T-cell (primary cell): Measurements from ENCODE around the gene AMDHD1. TPM values are rescaled to one million over a fixed set of nuclear protein-coding genes. Genes with fewer than 3 reads are reported as not detected.

Experiments
- ATAC-seq, 4 experiments: fragments of 200-7000 bp in 3 of 4; fragments of 150-1000 bp in 1 of 4; cut with Tn5 transposase; replicated peaks in 1 of 4; 1 replicate in 3 of 4; 2 replicates in 1 of 4; pipeline ENCODE4 v1.10.0; 2021; ENCODE audit warnings: moderate library complexity in 3 of 4, mild to moderate bottlenecking in 2 of 4, moderate number of reproducible peaks in 1 of 4
- CTCF ChIA-PET, 2 donors: fragments of 300-600 bp; sonication (Branson Sonifier 250); formaldehyde crosslinking; loops; one replicate each; lab custom pipeline; 2022; ENCODE audit warnings: antibody characterized with exemption in 2 of 2; lab: Charles Lee
- POLR2A ChIA-PET, 2 donors: fragments of 300-600 bp; sonication (Branson Sonifier 250); formaldehyde crosslinking; loops; one replicate each; lab custom pipeline; 2022; ENCODE audit warnings: antibody characterized with exemption in 2 of 2; lab: Charles Lee
- DNase-seq, 35 experiments: peaks; one replicate each; pipeline versions ENCODE4 v3.0.0 to v3.0.0-alpha.2; 2013 to 2023
- H3K27ac ChIP-seq: one replicate; pipeline ENCODE4 v1.5.1; 2013; ENCODE audit warnings: low read length
- H3K27me3 ChIP-seq, 2 experiments: replicated peaks in 1 of 2; 1 replicate in 1 of 2; 2 replicates in 1 of 2; pipeline versions ENCODE4 v1.6.1 to v1.7.0; 2013; ENCODE audit warnings: low read length in 1 of 2, mixed read lengths in 1 of 2; ENCODE audit not compliant: control insufficient read depth in 2 of 2, insufficient read depth in 2 of 2; ENCODE audit errors: extremely low read depth in 1 of 2
- H3K36me3 ChIP-seq, 2 donors: 1 replicate in 1 of 2; 2 replicates in 1 of 2; pipeline versions ENCODE4 v1.6.1 to v1.7.0; 2013; ENCODE audit warnings: low read length in 1 of 2; ENCODE audit not compliant: control insufficient read depth in 2 of 2, insufficient read depth in 1 of 2; ENCODE audit errors: extremely low read depth in 1 of 2
- H3K4me1 ChIP-seq, 2 experiments: 1 replicate in 1 of 2; 2 replicates in 1 of 2; pipeline versions ENCODE4 v1.6.1 to v1.7.0; 2013; ENCODE audit warnings: low read length in 2 of 2, mixed read lengths in 1 of 2; ENCODE audit not compliant: insufficient read depth in 2 of 2, control insufficient read depth in 1 of 2; ENCODE audit errors: extremely low read depth in 1 of 2
- H3K4me3 ChIP-seq, 2 donors: 1 replicate in 1 of 2; 2 replicates in 1 of 2; pipeline versions ENCODE4 v1.5.1 to v1.7.0; 2013; ENCODE audit warnings: mild to moderate bottlenecking in 2 of 2, low read length in 1 of 2, moderate library complexity in 1 of 2; ENCODE audit not compliant: control insufficient read depth in 1 of 2; ENCODE audit errors: extremely low read depth in 1 of 2
- H3K9me3 ChIP-seq: 2 replicates; pipeline ENCODE4 v1.7.0; 2013
- H3K27ac Mint-ChIP-seq, 2 donors: one replicate each; pipeline ENCODE4 v1.8.0; 2020 to 2021; ENCODE audit warnings: mild to moderate bottlenecking in 2 of 2, mixed read lengths in 2 of 2
- H3K27me3 Mint-ChIP-seq, 2 donors: one replicate each; pipeline ENCODE4 v1.8.0; 2021 to 2022; ENCODE audit warnings: mixed read lengths in 2 of 2
- H3K36me3 Mint-ChIP-seq: one replicate; pipeline ENCODE4 v1.8.0; 2021; ENCODE audit warnings: mixed read lengths
- H3K4me1 Mint-ChIP-seq, 3 donors: one replicate each; pipeline ENCODE4 v1.8.0; 2020 to 2022; ENCODE audit warnings: mixed read lengths in 3 of 3, mild to moderate bottlenecking in 1 of 3
- H3K4me3 Mint-ChIP-seq, 3 donors: one replicate each; pipeline ENCODE4 v1.8.0; 2020 to 2022; ENCODE audit warnings: mild to moderate bottlenecking in 3 of 3, mixed read lengths in 3 of 3, moderate library complexity in 3 of 3
- H3K9me3 Mint-ChIP-seq, 3 donors: one replicate each; pipeline ENCODE4 v1.8.0; 2020 to 2022; ENCODE audit warnings: mixed read lengths in 3 of 3
- WGBS: methylation state at CpG from one replicate; pipeline ENCODE4 v1.1.5; 2013; ENCODE audit warnings: missing lambda C conversion rate; ENCODE audit not compliant: insufficient coverage; 5-methylcytosine and 5-hydroxymethylcytosine counted together
- total RNA-seq, 35 experiments: library from RNA in 6 of 35; stranded (reverse) in 6 of 35; fragments of 120-200 nt in 1 of 35; gene quantifications; one replicate each; pipeline versions ENCODE4 v1.2.1 to v1.2.4 and lab custom pipeline; 2013 to 2026

The AMDHD1 gene
- total RNA-seq, 5 donors from 2014 or later (not counting 1 experiment from before 2014, with no cell fraction given), result 0.40 to 2.6 (median 1.2) TPM

- Mint-ChIP-seq H3K4me3 (no peak overlapping the region), H3K27ac (no peak overlapping the region)
Measured at GRCh38 chr12:95919110-95919509, 24.0 kb upstream of the AMDHD1 start.

GRCh38 chr12:95922231-95922630, 20.9 kb upstream of the AMDHD1 start:
- ChIA-PET POLR2A (no interaction called here), CTCF (interaction anchor here (1.2 to 1.3 kb wide), 2 partner anchors 76 to 78 kb away, joined by 5 to 6 read pairs; no protein-coding TSS in a partner anchor)
- Histone ChIP-seq H3K4me3 (no peak overlapping the region), H3K9me3 (no peaks in the 10 kb centered on the region), H3K4me1 (no peaks in the 10 kb centered on the region), H3K27ac (no peak overlapping the region), H3K27me3 (peaks cover 0 to 3% of the 10 kb centered on the region in 2 experiments), H3K36me3 (no peaks in the 10 kb centered on the region)
- ATAC-seq (no peak), DNase-seq (no peak)
- Mint-ChIP-seq H3K4me3 (no peak overlapping the region), H3K36me3 (no peaks in the 10 kb centered on the region), H3K27ac (no peak overlapping the region), H3K4me1 (no peaks in the 10 kb centered on the region), H3K9me3 (no peaks in the 10 kb centered on the region), H3K27me3 (peaks cover 0 to 1% of the 10 kb centered on the region in 2 donors)
- 60% methylated on average over 1 of the region's 3 CpGs for WGBS

More at GRCh38 chr12:95919110-95919509, 24.0 kb upstream of the AMDHD1 start:
- Histone ChIP-seq H3K9me3 (no peaks in the 10 kb centered on the region), H3K27ac (no peak overlapping the region), H3K4me1 (no peaks in the 10 kb centered on the region), H3K4me3 (no peak overlapping the region), H3K36me3 (no peaks in the 10 kb centered on the region), H3K27me3 (peaks cover 0 to 3% of the 10 kb centered on the region in 2 experiments)
- ChIA-PET POLR2A (no interaction called here), CTCF (interaction anchor here (0.6 to 4.5 kb wide), 12 partner anchors 22 to 1962 kb away, joined by 3 to 86 read pairs (median 5); partner anchors contain the start of genes AMDHD1 (in 2 of the 2), CCDC38 (in 1 of the 2) and HAL (in 1 of the 2))
- WGBS, result 89% methylated on average over 3 of the region's 6 CpGs
- no peaks in the 10 kb centered on the region for H3K9me3 Mint-ChIP-seq
- H3K36me3 Mint-ChIP-seq, result no peaks in the 10 kb centered on the region
- ATAC-seq (no peak), DNase-seq (no peak)
- no peaks in the 10 kb centered on the region for H3K4me1 Mint-ChIP-seq
- peaks cover 0 to 1% of the 10 kb centered on the region in 2 donors for H3K27me3 Mint-ChIP-seq

GRCh38 chr12:95940514-95940913, 2.6 kb upstream of the AMDHD1 start:
- ChIA-PET POLR2A (no interaction called here), CTCF (interaction anchor here (0.6 to 2.6 kb wide), 2 partner anchors 95 to 134 kb away, joined by 3 to 9 read pairs; partner anchors contain the start of gene LTA4H (in 1 of the 2))
- peak overlapping the region in 1 of 2 donors; percentile 1 for H3K27ac Mint-ChIP-seq
- H3K4me1 Mint-ChIP-seq, result peaks cover 5 to 12% (median 9%) of the 10 kb centered on the region in 3 donors
- WGBS, result no CpG with 5 or more reads among the region's 6 CpGs
- peaks cover 0 to 15% of the 10 kb centered on the region in 2 experiments for H3K4me1 ChIP-seq
- no peak overlapping the region for H3K27ac ChIP-seq
- DNase-seq, result no peak
- ATAC-seq, result no peak
- no peaks in the 10 kb centered on the region for H3K9me3 Mint-ChIP-seq
- H3K36me3 Mint-ChIP-seq, result no peaks in the 10 kb centered on the region
- H3K27me3 ChIP-seq, result no peaks in the 10 kb centered on the region
- H3K9me3 ChIP-seq, result no peaks in the 10 kb centered on the region
- H3K4me3 ChIP-seq, result no peak overlapping the region
- no peaks in the 10 kb centered on the region for H3K36me3 ChIP-seq
- no peak overlapping the region for H3K4me3 Mint-ChIP-seq
- H3K27me3 Mint-ChIP-seq, result no peaks in the 10 kb centered on the region

- Histone ChIP-seq H3K36me3 (no peaks in the 10 kb centered on the region), H3K4me1 (peaks cover 0 to 15% of the 10 kb centered on the region in 2 experiments), H3K27ac (peak overlapping the region; percentile 82), H3K27me3 (no peaks in the 10 kb centered on the region), H3K4me3 (peak overlapping the region; percentile 94), H3K9me3 (no peaks in the 10 kb centered on the region)
- H3K36me3 Mint-ChIP-seq, result no peaks in the 10 kb centered on the region
- 0% methylated on average over 3 of the region's 13 CpGs for WGBS
- ChIA-PET CTCF (interaction anchor here (0.6 to 3.4 kb wide), 11 partner anchors 9 to 933 kb away, joined by 3 to 16 read pairs (median 5); partner anchors contain the start of genes LTA4H (in 1 of the 2) and METAP2 (in 1 of the 2)), POLR2A (interaction anchor here (0.6 to 1.1 kb wide), 4 partner anchors 36 to 1433 kb away, joined by 3 to 11 read pairs (median 4); partner anchors contain the start of gene LTA4H (in 1 of the 2))
- H3K27me3 Mint-ChIP-seq, result no peaks in the 10 kb centered on the region
- peaks cover 5 to 12% (median 9%) of the 10 kb centered on the region in 3 donors for H3K4me1 Mint-ChIP-seq
- DNase-seq, result peak in 5 of 35 experiments; percentile 1 to 28 (median 2)
- H3K9me3 Mint-ChIP-seq, result no peaks in the 10 kb centered on the region
- peak overlapping the region; percentile 91 to 96 (median 94) for H3K4me3 Mint-ChIP-seq
- no peak for ATAC-seq
- H3K27ac Mint-ChIP-seq, result peak overlapping the region in 1 of 2 donors; percentile 92
Measured at GRCh38 chr12:95942101-95942523, 1.0 kb upstream of the AMDHD1 start.

GRCh38 chr12:95942524-95943329, 404 bp upstream of the AMDHD1 start, which contains the start of gene CCDC38:
CCDC38 (minus strand) TSS chr12:95942614; CDS start chr12:95936509, 6,105 bp downstream.
- peak; percentile 65 to 88 (median 78) for DNase-seq
- no peaks in the 10 kb centered on the region for H3K27me3 Mint-ChIP-seq
- peak within 1 kb of the TSS; percentile 82 for H3K27ac ChIP-seq
- ATAC-seq, result peak; percentile 94 to 96 (median 94)
- CTCF ChIA-PET, result interaction anchor here (0.6 to 3.4 kb wide), 14 partner anchors 8 to 939 kb away, joined by 3 to 16 read pairs (median 4); partner anchors contain the start of genes LTA4H (in 1 of the 2), METAP2 (in 1 of the 2) and NDUFA12 (in 1 of the 2)
- POLR2A ChIA-PET, result interaction anchor here (0.6 to 1.1 kb wide), 5 partner anchors 35 to 1433 kb away, joined by 3 to 11 read pairs (median 4); partner anchors contain the start of gene LTA4H (in 2 of the 2)
- peaks cover 5 to 12% (median 9%) of the 10 kb centered on the region in 3 donors for H3K4me1 Mint-ChIP-seq
- no peaks in the 10 kb centered on the region for H3K27me3 ChIP-seq
- no peaks in the 10 kb centered on the region for H3K36me3 ChIP-seq
- 0% methylated on average over 45 of the region's 51 CpGs for WGBS
- H3K36me3 Mint-ChIP-seq, result no peaks in the 10 kb centered on the region
- no peaks in the 10 kb centered on the region for H3K9me3 Mint-ChIP-seq
- peak within 1 kb of the TSS; percentile 91 to 96 (median 94) for H3K4me3 Mint-ChIP-seq
- H3K4me1 ChIP-seq, result peaks cover 0 to 15% of the 10 kb centered on the region in 2 experiments
- no peaks in the 10 kb centered on the region for H3K9me3 ChIP-seq
- H3K4me3 ChIP-seq, result peak within 1 kb of the TSS; percentile 94
- peak within 1 kb of the TSS; percentile 85 to 92 for H3K27ac Mint-ChIP-seq
